GM18868 (cell line): ENCODE results near the gene MED12L.

Experiments
- ATAC-seq: cut with Tn5 transposase; IDR thresholded peaks from one replicate; pipeline ENCODE4 v1.9.1; 2021; ENCODE audit warnings: mild to moderate bottlenecking, moderate library complexity; ENCODE audit not compliant: unreplicated experiment

MED12L gene

DNA sequence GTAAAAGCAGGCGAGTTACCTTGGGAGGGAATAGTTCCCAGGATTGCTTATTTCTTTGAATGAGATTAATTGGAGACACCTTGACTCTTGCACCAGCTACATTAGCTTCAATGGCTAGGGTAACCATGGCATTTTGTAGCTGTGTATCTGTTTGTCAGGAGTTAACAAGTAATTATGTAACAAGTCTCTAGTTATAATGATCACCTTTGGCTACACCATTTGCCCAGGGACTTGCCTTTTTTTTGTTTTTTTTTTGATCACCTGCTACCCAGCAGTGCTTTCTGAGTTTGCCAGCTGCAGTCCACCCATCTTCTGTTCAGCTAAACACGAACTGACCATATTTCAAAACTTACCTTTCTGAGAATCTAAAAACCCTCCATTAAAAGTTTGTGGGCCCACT is 2.2 kb downstream of the MED12L start:
- no peak for ATAC-seq

DNA sequence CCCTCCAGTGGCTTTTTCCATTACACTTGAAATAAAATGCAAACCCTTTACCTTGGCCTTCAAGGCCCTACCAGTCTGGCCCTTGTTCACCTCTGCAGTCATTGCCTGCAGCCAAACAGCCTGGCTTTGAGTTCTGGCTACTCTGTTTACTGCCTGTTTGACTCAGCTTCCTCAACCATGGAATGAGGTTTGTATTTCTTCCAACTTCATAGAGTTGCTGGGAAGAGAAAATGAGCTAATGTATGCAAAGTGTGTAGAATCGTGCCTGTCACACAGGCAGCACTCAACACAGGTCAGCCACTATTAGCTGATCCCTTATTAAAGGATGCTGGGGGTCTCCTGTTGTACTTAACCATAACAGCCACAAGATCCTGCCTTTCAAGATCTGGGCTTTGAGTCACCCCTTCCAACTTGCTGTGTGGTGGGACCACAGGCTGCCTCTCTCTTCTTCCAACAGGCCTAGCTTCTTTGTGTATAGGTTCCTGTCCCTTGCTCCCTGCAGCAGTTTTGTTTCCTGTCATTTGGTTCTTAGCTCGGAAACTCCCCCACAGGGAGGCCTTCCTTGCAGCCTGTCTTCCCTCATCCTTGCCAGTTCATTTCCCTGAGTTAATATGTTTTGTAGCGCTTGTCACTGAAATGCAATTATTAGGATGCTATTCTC is 6.4 kb downstream of the MED12L start:
- no peak for ATAC-seq

DNA sequence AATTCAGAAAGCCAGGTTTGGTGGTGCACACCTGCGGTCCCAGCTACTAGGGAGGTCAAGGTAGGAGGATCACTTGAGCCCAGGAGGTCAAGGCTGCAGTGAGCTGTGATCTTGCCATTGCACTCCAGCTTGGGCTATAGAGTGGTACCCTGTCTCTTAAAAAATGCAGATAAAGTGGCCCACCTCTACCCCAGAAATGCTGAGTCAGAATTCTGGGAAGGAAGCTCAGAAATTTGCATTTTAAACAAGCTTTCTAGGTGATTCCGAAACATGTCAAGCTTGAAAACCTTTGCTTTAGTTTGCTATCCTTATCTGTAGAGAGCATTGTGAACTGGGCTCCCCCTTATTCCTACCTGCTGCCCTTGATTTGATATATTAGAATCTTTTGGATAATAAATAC is 7.7 kb downstream of the MED12L start:
- ATAC-seq = no peak

- ATAC-seq = peak; percentile 91
Measured at GRCh38 chr3:151093905-151094304, 8.4 kb downstream of the MED12L start.

DNA sequence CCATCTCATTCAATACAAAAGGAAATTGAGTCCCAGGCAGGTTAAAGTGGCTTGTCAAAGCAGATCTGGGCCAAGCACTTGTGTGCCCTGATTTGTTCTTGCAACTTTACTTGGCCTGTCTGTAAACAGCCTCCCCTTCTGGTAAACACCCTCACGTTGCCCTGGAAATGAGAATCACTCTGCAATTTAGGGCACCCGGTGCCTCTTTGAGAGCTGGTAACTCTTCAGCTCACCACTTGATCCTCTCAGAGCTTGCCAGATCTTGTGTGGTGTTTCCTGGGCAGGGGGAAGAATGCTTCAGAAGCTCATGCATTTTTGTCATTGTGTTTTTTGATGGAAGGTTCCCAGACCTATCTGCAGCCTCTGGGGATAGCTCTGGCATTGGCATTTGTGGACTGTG is 11.3 kb downstream of the MED12L start:
- no peak for ATAC-seq

GRCh38 chr3:151100076-151100475 is 14.6 kb downstream of the MED12L start:
- ATAC-seq = no peak

GRCh38 chr3:151101270-151101969 is 16.0 kb downstream of the MED12L start:
- no peak for ATAC-seq

DNA sequence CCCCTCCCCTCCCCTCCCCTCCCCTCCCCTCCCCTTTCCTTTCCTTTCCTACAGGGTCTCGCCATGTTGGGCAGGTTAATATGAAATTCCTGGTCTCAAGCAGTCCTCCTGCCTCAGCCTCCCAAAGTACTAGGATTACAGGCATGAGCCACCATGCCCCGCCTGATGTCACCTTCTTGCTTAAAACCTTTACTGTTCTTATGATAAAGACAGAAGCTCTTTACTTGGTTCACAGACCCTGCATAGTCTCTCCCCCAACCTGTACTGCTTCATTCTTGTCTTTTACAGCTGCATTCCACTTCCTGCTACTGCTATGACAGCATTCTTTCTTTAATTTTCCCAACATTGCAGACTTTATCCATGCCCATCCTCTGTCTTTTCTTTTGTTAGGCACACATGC is 20.8 kb downstream of the MED12L start:
- ATAC-seq = no peak

DNA sequence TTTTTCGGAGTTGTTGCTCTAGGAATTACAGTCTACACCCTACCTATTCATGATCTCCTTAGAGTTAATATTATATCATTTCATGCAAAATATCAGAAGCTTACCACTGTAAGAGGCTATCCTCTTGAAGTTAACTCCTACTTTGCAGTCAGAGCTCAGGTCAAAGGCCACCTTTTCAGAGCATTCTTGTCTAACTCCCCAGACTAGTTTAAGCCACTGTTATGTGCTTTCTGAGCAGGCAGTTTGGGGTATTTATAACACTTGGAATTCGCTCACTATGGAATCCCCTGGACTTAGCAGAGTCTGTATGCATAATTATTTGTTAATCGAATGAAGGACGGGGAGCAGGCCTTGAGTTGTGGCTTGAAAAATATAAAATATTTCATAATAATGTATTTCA is 21.7 kb downstream of the MED12L start:
- ATAC-seq = no peak

GRCh38 chr3:151107701-151108100 is 22.2 kb downstream of the MED12L start:
- ATAC-seq = no peak

DNA sequence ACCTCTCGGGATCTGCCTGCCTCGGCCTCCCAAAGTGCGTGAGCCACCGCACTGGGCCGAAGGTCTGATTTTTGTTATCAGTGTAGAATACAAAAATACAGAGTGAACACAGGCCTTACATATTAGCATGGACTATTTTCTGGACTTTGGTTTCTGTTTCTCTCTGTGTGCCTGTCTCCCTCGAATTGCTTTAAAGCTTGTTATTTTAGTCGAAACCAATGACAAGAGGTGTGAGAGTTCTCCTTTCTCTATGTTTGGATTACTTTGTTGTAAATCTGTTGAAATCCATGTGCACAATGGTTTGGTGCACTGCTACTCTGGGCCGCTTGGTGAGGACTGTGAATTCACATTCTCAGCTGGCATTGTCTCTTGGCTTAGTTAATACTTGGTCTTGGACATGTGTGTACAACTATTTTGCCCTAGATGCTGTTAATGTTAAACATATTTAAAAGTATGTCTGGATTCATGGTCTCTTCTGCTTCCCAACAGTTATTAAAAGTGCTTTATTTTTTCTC is 23.9 kb downstream of the MED12L start:
- no peak for ATAC-seq

DNA sequence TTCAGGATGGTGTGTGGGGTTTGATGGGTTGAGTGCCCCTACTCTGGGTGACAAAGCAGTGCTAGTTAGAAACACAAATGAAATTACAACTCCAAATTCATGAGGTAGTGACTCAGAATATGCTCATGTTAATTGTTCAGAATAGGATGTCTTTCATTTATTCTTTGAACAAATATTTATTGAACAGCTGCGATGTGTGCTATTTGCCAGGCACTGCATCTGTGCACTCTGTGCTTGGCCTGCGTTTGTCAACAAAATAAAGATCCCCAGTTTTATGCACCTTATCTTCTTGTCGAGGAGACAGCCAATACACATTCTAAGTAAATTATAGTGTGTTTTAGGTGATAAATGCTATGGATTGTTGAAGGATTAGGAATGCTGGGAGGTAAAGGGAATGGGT is 27.3 kb downstream of the MED12L start:
- no peak for ATAC-seq

DNA sequence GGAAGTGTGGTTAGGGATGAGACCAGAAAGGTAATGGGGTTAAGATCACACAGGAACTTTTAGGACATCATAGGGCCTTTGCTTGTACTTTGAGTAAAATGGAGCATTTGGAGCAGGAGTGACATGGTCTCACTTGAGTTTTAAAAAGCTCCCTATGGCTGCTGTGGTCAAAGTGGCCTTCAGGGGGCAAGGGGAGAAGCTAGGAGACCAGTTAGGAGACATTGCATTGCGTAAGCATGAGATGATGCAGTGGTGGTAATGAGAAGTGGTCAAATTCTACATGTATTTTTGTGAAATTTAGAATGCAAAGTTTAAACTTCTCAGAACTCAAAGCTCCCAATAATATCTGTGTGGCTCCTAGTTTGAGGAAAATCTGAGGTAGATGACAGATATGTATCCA is 27.9 kb downstream of the MED12L start:
- no peak for ATAC-seq

- ATAC-seq = no peak
Measured at GRCh38 chr3:151117047-151117446, 31.6 kb downstream of the MED12L start.

GRCh38 chr3:151119188-151119587 is 33.7 kb downstream of the MED12L start:
- ATAC-seq = no peak

DNA sequence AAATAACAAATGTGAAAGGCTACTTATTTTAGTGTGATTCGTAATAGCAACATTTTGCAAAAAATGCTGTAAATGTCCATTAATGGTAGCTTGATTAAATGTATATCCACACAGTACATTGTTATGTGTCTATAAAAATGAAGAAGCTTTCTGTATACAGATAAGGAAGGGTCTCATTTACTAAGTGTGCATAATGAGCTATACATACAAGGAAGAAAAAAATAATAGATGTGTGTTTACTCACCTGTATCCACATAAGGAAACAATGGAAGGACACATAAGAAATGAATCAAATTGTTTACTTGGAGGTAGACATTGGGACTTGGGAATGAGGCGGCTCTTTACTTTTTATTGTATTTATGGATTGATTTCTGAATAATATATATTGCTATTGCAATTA is 34.9 kb downstream of the MED12L start:
- ATAC-seq = no peak

DNA sequence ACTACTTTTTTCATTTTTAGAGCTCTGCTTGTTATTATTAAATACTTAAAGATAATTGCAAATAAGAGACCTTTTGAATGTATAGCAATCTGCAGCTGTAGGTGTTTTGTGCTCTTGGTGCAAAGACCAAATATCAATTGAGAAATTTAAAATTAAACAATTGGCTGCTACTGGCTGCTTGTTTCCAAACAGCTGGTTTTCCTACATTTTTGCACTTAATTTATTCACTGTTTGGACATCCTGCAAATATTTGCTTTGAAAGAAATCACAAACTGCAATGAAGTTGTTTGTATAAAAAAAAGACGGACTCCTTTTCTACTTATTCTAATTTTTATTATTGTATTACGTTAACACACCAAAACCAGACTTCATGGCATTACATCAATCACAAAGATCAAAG is 35.6 kb downstream of the MED12L start:
- no peak for ATAC-seq

GRCh38 chr3:151123827-151124226 is 38.4 kb downstream of the MED12L start:
- no peak for ATAC-seq

GRCh38 chr3:151124476-151124875 is 39.0 kb downstream of the MED12L start:
- no peak for ATAC-seq

DNA sequence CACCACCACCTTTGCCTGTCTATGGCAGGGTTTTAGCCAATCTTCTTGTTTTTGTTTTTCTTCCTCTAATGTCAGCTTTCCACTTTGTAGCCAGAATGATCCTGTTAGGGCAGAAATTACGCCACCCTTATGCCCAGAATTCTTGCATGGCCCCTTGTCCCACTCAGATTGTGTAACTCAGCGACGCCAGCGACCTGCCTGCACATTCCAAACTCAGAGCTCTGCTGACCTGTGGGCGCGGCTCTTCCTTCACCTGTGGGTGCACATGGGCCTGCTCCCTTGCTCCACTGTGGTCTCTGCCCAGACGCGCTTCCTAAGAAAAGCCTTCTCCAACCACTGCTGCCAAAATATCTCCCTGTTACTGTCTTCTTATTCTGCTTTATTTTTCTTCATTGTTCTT is 45.0 kb downstream of the MED12L start:
- ATAC-seq = no peak

DNA sequence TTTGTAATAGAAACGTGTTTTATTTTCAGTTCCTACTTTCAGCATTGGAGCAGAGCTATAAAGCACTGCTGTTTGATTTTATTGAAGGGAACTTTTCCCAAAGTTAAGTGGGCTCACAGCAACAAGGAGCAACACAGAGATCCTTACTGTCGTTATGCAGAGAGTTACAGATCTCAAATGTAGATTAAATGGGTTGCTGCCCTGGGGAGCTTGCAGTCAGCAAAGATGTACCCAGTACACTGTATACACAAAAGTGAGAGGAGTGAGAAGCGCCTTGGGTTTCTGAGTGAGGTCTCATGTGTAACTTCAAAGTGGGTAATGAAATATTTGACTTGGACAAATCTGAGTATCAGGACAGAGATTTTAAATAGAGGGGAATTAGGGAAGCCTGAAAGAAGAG is 47.7 kb downstream of the MED12L start:
- ATAC-seq = no peak

DNA sequence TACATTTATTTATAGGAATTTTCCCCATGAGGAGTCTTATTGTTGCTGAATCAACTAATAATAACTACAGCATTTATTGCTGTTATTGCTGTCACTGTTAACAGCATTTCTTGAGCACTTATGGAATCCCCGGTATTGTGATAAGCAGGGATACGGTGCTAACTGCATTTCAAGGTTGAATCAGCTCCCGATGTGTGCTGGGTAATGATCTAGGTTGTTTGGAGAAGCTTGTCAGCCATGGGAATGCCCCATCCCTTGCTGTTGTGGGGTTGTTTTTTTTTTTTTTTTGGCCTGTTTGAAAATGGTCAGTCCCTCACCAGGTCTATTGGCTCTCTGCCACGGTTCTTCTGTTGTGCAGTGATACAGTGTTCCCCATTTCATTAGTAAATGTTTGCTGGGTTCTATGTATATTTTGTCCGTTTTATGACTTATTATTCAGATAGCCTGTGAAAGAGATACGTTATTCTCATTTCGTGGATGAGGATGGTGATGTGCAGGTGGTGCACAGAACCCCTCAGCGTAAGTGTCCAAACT is 48.5 kb downstream of the MED12L start:
- no peak for ATAC-seq
